COLO668 (cell line): Measurements from ENCODE around the gene STRIT1.
"Not testable (repeated sequence)": the region's sequence is repeated elsewhere in the genome, so short reads cannot be mapped to it uniquely, and the experiment has no call there.

Experiments
- DNase-seq: peaks from one replicate; lab custom pipeline; 2025; ENCODE audit not compliant: unreplicated experiment; lab: John Stamatoyannopoulos, UW

The STRIT1 gene

GRCh38 chr3:155313916-155314315, 20.4 kb upstream of the STRIT1 start:
- no peak for DNase-seq

GRCh38 chr3:155313300-155313699, 19.8 kb upstream of the STRIT1 start:
- DNase-seq = no peak

- DNase-seq = no peak
Observed at GRCh38 chr3:155312781-155313180, 19.3 kb upstream of the STRIT1 start.

DNA sequence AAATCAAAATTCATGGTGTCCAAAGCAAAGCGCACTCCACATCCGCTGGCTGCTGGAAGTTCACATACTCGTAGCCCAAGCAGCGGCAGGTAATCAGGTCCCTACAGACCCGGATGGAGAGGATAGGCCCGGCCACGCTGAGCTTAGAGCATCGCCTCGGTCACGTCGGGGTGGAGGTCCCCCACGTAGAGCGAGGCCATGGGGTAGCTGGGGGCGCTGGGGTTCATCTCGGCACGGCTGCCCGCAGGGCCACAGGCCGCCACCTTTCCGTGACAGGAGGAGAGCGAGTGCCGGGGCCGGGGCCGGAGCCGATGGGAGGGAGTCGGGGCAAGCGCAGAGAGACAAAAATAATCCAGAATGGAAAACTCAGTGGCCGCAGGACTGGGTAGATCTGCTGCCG, 16.1 kb upstream of the STRIT1 start:
- no peak for DNase-seq

DNA sequence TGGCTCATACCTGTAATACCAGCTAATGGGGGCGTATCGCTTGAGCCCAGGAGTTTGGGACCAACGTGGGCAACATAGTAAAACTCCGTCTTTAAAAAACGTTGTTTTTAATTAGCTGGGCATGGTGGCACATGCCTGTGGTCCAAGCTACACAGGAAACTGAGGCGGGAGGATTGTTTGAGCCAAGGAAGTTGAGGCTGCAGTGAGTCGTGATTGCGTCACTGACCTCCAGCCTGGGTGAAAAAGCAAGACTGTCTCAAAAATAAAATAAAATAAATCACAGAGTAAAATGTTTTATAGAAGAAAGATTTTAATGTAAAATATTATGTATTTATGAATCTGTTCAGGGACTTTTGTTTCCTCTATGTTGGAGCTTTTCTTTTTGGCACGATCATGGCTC, 15.3 kb upstream of the STRIT1 start:
- no peak for DNase-seq

DNA sequence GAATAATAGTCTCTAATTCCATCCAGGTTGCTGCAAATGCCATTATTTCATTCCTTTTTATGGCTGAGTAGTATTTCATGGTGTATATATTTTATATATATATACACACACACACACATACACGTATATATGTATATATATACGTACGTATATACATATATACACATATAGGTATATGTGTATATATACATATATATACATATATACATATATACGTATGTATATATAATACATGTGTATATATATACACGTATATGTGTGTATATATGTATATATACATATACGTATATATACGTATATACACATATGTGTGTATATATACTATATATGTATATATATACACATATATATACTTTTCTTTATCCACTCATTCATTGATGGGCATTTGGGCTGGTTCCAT, 13.7 kb upstream of the STRIT1 start:
- no peak for DNase-seq

DNA sequence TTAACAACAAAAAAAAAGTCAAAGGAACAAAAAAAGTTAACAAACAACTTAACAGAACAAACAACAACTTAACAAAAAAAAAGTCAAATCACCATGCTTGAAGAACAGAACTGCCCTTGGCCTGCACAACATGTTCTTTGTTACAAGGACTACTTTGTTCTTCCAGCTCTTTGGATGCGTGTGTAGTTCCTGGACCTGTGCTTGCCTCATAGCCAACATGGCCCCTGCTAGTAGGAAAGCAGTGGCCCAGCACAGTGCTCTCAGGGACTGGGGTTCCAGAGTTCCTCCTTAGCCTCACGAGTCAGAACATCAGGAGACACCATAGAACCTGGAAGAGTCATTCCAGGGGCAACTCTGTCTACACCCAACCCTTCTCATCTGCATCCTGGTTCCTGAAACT, 10.9 kb upstream of the STRIT1 start:
- no peak for DNase-seq

DNA sequence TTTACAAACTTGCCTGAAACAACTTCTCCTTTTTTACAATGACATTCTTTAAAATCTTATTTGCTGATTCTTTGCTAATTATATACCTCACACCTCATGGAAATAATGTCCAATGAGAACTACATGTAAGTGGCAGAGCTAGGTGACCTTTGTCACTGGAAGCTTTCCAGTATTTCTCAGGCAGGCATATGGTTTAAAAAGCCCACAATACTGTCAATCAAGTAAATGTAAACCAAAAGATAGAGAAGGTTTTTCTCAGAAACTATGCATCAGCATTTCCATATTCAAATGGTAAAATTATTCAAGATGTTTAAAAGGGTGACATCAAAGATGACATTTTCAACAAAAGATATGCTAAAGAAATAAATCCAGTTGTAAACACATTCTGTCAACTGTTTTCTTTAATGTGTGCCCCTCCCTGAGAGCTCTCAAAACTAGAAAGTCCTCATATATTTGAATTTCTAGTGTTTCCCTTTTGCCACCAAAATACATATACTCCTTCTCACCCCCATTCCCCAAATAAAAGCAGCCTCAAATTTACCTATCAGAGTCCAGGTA, 10.1 kb upstream of the STRIT1 start:
- no peak for DNase-seq

GRCh38 chr3:155302891-155303290, 9.4 kb upstream of the STRIT1 start:
- DNase-seq = no peak

DNA sequence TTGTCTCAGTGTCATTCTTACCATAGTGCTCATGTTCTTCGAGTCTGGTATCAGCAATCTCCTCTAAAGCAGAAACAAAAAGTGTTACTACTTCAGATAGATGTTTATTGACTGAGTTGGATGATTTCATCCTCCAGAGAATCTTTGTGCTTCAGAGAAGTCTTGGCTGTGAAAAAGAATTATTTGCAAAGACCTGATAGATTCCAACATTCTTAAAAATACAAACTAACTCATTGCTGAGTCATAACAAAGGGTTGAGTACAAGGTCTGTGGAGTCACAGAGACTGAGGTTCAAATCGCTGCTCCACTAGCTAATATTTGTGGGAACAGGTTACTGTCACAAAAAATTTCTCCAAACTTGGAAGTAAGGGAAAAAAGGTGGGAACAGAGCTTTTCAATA, 9.0 kb upstream of the STRIT1 start:
- DNase-seq = no peak

- DNase-seq = no peak
Observed at GRCh38 chr3:155297100-155297499, 3.6 kb upstream of the STRIT1 start.

- DNase-seq = no peak
Observed at GRCh38 chr3:155296413-155296812, 2.9 kb upstream of the STRIT1 start.

- DNase-seq = no peak
Observed at GRCh38 chr3:155292693-155293092, 790 bp downstream of the STRIT1 start.

GRCh38 chr3:155292133-155292532, 1.4 kb downstream of the STRIT1 start:
- DNase-seq = no peak

GRCh38 chr3:155286736-155287135, 6.7 kb downstream of the STRIT1 start:
- no peak for DNase-seq

DNA sequence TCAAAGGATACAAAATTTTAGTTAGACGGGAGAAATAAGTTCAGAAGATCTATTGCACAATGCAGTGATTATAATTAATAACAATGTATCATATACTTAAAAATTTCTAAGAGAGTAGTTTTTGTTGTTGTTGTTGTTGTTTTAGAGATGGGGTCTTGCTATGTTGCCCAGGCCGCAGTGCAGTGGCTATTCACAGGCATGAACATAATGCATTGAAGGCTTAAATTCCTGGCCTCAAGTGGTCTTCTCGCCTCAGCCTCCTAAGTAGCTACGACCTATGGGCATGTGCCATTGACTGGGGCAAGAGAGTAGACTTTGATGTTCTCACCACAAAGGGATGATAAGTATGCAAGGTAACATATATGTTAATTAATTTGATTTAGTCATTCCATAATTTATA, 7.5 kb downstream of the STRIT1 start:
- no peak for DNase-seq

DNA sequence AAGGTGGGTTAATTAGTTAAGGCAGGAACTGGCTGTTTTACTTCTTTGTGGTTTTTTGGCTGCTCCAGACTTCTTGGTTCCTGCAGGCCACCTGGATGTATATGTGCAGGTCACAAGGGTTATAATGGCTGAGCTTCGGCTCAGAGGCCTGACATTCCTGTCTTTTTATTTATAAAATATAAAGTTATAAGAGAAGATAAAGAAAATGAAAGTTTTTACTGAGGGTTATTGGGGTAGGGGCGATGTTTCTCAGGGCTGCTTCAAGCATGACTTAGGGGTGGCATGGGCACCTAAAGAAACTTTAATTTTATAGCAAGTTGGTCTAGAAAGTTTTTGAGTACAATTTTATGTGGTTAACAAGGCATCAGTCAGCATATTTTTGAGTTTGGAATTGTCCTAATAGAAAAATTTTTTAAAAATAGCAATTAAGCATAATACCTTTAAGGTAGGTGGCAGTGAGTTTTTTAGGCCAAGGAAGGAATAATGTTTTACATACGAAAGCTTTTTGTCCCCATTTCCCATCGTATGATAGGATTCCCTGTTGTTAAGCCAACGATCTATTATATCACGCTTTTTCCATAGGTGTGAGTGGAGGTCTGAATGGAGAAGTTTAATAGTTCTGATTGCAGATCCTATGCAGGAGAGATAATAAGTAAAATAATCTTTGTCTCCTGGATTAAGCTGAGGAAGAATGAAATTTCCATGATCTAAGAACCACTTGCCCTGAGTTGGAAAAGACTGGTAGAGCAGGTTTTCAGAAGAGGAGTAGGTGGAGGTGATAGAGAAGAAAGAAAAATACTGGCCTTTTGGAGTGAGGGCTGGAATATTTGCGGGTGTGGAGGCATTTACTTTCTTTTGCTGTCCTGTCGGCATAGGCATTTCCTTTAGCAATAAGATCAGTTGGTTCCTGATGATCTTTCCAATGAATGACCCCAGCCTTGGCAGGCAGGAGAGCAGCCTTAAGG, 10.1 kb downstream of the STRIT1 start:
- no peak for DNase-seq

DNA sequence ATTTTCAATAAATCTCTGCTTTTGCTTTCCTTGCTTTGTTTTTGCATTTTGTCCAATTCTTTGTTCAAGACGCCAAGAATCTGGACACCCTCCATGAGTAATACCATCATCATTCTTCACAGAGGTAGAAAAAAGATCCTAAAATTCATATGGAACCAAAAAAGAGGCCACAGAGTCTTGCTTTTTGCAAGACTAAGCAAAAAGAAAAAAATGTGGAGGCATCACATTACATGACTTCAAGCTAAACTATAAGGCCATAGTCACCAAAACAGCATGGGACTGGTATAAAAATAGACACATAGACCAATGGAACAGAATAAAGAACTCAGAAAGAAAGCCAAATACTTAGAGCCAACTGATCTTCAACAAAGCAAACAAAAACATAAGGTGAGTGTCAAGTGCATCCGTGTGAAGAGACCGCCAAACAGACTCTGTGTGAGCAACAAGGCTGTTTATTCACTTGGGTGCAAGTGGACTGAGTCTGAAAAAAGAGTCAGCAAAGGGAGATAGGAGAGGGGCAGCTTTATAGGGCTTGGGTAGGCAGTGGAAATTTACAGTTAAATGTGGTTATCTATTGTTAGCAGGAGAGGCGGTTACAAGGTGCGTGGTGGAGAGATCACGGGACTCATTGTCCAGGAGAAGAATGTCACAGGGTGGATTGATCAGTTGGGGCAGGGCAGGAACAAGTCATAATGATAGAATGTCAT, 10.9 kb downstream of the STRIT1 start:
- no peak for DNase-seq

GRCh38 chr3:155281912-155282311, 11.6 kb downstream of the STRIT1 start:
- DNase-seq = no peak

DNA sequence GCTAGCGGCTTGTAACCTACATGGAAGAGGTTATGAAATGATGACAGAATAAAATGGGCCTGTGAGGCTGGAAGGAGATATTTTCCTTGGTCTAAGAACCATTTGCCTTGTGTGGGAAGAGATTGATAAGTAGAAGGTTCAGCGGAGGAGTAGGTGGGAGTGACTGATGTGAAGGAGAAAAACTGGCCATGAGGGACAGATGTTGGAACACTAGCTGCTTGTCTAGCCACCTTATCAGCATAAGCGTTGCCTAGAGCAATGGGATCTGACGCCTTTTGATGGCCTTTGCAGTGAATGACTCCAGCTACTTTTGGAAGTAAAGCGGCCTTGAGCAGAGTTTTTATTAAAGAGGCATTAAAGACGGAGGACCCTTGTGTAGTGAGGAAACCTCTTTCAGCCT, 17.4 kb downstream of the STRIT1 start:
- not testable (repeated sequence) for DNase-seq

GRCh38 chr3:155275159-155275754, 18.2 kb downstream of the STRIT1 start:
- not testable (repeated sequence) for DNase-seq

GRCh38 chr3:155274435-155274834, 19.0 kb downstream of the STRIT1 start:
- not testable (repeated sequence) for DNase-seq
